ENCODE data around the gene PAOX.

DNA sequence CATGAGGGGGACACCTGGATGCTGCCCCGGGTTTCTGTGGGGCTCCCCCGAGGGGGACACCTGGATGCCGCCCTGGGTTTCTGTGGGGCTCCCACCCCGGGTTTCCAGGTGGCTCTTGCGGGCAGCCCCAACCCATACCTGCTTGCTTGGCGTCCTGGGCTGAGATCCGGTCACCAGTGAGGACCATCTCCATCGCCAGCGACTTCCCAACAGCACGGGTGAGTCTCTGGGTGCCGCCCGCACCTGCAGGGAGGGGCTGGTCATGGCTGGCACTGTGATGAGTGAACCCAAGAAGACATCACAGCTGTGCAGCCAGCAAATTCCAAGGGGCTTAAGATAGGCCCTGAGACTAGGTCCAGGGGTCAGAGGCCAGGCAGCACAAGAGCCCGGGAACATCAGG is 12.3 kb upstream of the PAOX start:
- TF ChIP-seq POLR2A (IDR thresholded peaks at IDR 0.05), result no peak
- TF ChIP-seq CTCF (IDR thresholded peaks at IDR 0.05), result no peak
